GM11168 (cell line): ENCODE measurements around the gene XG.

ENCODE experiments used
- in situ Hi-C: fragments of 300-500 bp; cut with MboI; formaldehyde crosslinking; loops from one replicate; pipeline ENCODE4 v1.12.0; 2022; ENCODE audit warnings: low sequenced_read_pairs; ENCODE audit not compliant: unreplicated experiment

XG gene

DNA sequence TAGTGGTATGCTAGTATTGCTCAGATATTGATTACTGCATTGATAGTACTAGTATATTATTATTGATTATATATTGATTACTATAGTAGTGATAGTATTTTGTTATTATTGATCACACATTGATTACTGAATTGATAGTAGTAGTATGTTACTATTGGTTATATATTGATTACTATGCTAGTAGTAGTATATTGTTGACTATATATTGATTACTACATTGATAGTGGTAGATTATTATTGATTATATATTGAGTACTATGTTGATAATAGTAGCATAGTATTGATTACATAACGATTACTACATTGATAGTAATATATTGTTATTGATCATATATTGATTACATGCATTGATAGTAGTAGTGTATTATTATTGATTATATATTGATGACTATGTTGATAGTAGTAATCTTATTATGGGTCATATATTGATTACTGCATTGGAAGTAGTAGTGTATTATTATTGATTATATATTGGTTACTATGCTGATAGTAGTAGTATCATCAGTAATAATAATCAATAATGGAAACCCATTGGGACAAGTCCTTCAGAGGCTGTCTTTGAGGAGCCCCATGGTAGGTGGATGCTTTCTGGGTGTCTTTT is 107.5 kb downstream of the XG start:
- in situ Hi-C loops: no loop called here

DNA sequence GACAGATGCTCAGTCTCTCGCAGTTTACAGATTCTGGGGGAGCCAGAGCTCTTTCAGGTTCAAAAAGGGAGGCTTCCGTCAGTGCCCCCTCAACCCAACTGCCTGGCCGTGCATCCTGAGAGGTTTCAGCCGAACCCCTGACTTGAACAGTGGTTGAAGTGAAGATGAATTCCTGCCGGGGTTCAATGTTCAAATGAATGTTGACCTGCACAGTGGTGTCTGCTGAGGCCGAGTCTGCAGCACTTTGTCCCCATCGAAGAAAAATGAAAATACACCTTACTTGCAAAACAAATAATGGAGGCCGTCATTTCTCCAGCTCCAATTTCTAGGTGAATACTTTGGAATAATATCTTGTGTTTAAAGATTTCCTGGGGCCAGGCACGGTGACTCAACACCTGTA is 110.6 kb downstream of the XG start:
- in situ Hi-C loops: no loop called here

DNA sequence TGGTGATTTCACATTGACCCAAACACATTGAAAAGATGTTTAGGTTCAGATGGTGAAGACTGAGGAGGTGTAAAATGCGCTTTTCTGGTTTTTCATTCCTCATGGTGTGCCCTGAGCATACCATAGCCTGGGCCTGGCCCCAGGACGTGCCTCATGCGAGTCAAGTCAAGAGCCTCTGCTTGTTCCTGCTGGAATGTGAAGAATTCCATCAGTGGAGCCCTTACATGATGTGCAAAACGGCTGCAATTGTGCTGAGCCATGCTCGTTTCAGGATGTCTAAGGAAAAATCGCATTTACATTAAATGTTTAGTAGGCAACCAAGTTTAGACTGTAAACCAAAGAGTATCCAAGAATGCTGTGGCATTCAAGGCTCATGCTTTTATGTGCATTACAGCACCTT is 111.8 kb downstream of the XG start:
- in situ Hi-C loops: no loop called here
